NCI-H2196 (cell line): ENCODE results near the gene RNF138.
"Not testable (repeated sequence)": the region's sequence is repeated elsewhere in the genome, so short reads cannot be mapped to it uniquely, and the experiment has no call there.

Source experiments
- DNase-seq: peaks from one replicate; lab custom pipeline; 2025; ENCODE audit not compliant: unreplicated experiment; lab: John Stamatoyannopoulos, UW

Gene RNF138

DNA sequence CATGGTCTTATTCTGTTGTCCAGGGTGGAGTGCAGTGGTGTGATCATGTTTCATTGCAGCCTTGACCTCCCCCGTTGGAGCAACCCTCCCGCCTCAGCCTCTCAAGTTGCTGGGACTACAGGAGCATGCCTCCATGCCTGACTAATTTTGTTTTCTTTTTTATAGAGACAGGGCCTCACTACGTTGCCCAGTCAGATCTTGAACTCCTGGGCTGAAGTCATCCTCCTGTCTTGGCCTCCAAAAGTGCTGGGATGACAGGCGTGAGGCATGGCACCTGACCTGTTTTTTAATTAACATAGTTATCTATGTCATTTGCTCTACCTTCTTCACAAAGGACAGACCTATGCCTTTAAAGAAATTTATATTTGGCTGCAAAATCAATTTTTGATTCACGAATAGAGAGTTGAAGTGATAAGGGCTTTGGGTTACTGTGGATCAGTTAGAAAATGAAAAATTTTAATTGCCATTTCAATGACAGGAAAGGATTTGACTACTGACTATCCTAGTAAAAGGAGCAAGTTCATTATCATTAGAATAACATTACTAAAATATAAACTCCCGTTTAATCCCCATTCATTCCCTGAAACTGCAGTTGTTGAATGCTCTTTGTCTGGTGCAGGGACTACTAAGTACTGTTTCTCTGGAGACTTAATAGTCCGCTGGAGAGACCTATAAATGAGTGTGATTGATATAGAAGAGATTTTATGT lies 3.7 kb downstream of the RNF138 start:
- no peak for DNase-seq

DNA sequence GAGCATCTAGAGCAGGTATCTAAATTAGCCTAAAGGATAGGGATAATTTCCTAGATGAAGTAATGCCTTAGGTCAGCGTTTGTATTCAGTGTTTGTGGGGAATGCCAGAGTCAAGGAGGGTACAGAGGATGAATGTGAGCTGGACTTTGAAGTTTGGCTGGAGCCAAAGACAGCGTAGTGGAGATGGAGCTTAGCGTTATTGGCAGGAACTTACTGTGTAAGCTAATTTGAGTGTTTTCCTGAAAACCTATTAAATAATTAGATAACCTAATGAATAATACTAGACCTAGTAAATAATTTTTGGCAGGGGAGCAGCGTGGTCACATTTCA lies 4.2 kb downstream of the RNF138 start:
- DNase-seq: no peak

DNA sequence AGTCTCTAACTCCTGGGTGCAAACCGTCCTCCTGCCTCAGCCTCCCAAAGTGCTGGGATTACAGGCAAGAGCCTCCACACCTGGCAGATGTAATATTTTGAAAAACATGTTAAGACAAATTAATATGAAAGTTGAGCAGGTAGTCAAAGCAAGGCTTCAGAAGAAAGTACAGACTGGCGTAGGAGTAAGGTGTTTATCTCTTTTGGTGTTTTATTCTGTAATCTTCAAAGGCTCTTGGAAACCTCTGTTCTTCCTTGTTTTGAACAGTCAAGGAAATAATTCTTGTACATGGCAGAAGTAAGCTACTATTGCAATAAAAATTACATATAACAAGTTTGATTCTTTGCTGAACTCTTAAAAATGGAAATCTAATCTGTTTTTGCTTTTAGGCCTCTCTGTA lies 5.3 kb downstream of the RNF138 start:
- no peak for DNase-seq

DNA sequence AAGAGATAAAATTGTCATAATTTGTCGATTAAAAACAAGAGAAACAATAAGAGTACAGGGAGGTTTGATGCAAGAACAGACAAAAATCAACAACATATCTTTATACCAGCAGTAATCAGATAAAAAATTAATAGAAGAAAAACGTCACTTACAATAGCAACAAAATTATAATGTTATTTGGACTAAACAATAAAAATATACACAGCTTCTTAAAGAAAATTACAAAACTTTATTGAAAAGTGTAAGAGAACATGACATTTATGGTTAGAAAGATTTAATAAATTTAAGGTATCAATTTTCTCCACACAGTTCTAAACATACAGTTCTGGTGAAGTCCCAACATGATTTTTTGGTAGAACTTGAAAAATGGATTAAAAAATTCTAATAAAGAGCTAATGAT lies 12.8 kb downstream of the RNF138 start:
- DNase-seq: no peak

- DNase-seq: no peak
Observed at GRCh38 chr18:32110005-32110404, 18.3 kb downstream of the RNF138 start.

GRCh38 chr18:32111706-32112105 lies 20.0 kb downstream of the RNF138 start:
- no peak for DNase-seq

- DNase-seq: no peak
Observed at GRCh38 chr18:32112826-32113225, 21.2 kb downstream of the RNF138 start.

DNA sequence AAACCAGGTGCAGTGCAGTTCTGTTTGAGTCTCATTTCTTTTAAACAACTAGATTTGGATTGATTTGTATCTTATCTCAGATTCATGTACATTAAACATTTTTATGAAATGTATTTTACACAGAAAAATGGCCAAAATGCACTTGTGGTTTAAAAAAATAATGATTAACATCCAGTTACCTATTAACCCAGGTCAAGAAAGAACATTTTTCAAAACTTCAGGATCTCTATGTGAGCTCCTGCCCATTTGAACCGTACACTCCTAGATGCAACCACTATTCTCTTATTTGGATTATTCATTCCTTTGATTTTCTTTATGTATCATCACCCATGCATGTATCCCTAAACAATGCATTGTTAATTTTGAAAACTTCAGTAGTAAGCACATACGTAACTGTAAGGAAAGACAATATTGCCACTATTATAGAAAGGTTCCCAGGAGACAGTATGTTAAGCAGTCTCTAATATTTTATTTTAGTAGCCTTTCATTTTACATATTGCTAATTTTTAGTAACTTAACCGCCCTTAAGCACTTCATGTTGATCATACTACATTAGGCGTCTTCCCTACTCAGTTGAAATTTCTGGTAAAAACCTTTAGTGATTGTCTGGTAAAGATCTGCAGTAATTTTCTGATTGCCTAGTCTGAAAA lies 22.7 kb downstream of the RNF138 start:
- no peak for DNase-seq

GRCh38 chr18:32122039-32122438 lies 30.4 kb downstream of the RNF138 start:
- DNase-seq: no peak

GRCh38 chr18:32126538-32126937 lies 34.9 kb downstream of the RNF138 start:
- no peak for DNase-seq

DNA sequence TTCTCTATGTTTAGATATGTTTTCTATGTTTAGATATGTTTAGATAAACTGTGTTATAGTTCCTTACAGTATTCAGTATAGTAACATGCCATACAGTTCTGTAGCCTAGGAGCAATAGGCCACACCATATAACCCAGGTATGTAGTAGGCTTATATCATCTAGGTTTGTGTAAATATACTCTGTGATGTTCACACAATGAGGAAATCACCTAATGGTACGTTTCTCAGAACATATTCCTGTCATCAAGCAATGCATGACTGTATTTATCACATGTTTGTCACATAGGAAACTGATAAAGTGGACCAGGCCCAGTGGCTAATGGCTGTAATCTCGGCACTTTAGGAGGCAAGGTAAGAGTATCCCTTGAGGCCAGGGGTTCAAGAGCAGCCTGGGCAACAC lies 44.0 kb downstream of the RNF138 start:
- DNase-seq: no peak

DNA sequence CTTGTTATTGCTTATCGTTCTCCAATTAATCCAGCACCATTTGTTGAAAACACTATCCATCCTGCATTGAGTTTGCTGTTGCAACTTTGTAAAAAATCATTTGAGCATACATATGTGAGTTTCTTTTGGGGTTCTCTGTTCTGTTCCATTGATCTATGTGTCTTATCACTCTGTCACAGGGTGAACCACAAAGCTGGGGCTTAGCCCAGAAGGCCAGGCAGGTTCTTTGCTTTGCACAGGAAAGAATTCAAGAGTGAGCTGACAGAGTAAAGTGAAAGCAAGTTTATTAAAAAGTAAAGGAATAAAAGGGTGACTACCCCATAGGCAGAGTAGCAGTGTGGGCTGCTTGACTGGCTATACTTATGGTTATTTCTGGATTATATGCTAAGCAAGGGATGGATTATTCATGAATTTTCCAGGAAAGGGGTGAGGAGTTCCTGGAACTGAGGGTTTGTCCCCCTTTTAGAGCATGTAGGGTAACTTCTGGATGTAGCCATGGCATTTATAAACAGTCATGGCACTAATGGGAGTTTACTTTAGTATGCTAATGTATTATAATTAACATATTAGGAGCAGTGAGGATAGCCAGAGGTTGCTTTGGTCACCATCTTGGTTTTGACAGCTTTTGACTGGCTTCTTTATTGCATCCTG lies 46.8 kb downstream of the RNF138 start:
- no peak for DNase-seq

DNA sequence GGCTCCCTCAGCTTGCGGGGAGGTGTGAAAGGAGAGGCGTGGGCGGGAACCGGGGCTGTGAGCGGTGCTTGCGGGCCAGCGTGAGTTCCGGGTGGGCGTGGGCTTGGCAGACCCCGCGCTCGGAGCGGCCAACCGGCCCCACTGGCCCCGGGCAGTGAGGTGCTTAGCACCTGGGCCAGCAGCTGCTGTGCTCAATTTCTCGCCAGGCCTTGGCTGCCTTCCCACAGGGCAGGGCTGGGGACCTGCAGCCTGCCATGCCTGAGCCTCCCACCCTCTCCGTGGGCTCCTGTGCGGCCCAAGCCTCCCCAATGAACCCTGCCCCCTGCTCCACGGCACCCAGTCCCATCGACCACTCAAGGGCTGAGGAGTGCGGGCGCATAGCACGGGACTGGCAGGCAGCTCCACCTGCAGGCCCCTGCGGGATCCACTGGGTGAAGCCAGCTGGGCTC lies 48.2 kb downstream of the RNF138 start:
- no peak for DNase-seq

DNA sequence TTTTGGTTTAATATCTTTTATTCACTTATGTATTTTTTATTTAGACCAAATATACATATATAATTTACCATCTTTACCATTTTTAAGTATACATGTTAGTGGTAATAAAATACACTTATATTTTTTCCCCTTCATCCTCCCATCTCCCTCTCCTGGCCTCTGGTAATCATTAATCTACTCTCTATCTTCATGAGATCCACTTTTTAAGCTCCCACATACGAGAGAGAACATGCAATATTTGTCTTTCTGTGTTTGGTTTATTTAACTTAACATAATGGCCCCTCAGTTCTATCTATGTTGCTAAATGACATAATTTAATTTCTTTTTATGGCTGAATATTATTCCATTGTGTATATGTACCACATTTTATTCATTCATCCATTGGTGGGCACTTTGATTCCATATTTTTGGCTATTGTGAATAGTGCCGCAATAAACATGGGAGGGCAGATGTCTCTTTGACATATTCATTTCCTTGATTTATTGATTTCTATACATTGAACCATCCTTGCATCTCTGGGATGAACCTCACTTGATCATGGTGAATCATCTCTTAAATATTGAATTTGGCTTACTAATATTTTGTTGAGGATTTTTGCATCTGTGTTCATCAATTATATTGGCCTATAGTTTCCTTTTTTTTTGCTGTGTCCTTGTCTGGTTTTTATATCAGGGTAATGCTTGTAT lies 56.7 kb downstream of the RNF138 start:
- DNase-seq: no peak

DNA sequence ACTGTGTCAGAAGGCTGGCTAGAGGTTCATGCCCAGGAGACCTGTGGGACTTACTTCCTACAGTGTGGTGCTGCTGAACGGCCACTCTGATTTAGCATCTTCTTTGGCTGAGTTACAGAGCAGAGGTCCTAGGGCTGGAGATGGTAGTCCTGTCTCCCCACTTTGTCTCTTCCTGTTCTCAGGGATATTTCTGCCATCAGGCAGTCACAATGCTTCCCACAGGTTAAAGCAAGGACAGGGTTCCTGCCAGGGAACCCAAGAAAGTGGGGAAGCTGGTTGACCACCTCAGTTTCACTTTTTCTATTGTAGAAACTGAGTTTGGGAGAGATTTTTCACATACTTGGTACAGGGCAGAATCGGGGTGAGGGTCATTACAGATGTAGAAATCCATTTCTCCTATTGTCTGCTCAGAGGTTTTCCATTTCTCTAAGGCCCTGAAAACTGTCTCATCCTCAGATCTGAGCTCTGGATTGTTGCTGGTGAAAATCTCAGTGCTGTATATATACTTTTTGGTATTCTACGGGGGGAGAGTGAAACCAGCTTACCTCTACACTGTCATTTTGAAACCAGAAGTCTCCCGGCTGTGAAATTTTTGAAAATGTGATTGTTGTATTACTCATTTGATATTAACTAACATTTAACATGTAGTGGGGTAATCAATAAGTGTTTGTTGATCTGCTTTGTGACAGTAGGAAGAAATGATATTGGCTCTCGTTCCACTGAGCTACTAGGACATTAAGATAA lies 61.2 kb downstream of the RNF138 start:
- DNase-seq: no peak

GRCh38 chr18:32156855-32157254 lies 65.2 kb downstream of the RNF138 start:
- no peak for DNase-seq

DNA sequence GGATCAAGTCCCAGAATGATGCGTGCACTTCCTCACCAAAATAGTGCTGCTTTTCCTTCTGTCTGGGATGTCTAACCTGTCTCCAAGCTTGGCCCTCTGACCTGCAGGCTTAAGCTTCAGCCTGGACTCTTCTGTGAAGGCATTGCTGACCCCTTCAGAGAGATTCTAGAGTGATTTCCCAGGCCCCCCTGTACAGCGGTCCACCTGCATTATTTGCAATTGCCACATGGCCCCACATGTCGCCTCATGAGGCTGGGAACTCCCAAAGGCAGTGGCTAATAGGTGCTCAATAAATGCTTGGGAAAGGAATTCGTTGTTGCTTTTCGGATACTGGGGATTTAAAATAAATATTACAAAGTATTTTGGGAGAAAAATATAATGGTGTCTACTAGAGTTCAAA lies 65.9 kb downstream of the RNF138 start:
- no peak for DNase-seq

- DNase-seq: peak; percentile 93
Observed at GRCh38 chr18:32158108-32158624, 66.5 kb downstream of the RNF138 start.

GRCh38 chr18:32158631-32159030 lies 67.0 kb downstream of the RNF138 start:
- not testable (repeated sequence) for DNase-seq

DNA sequence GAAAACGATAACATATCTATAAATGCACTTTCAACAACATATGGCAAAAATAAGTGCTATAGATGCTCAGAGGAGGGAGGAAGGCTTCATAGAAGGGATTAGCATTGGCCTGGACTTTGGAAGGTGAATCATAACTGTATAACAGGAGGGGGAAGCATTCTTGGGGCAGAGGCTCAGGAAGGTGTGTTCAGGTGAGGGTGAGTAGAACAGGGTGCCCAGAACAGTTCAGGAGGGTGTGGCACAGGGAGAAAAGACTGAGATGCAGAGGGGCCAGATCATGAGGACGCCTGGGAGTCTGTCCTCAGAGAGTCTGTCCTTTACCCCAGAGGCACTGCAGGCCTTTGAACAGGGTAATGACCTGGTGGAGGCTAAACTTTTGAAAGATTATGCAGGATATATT lies 68.9 kb downstream of the RNF138 start:
- no peak for DNase-seq
